Endothelial cell of umbilical vein (primary cell): ENCODE results near the gene KCTD21.

Experiments
- CTCF ChIP-seq, 2 donors: IDR thresholded peaks; 1 replicate in 1 of 2; 2 replicates in 1 of 2; pipeline ENCODE4 v1.5.1; 2011; ENCODE audit warnings: low read length in 2 of 2, mild to moderate bottlenecking in 2 of 2, moderate library complexity in 2 of 2, control low read depth in 1 of 2, inconsistent platforms in 1 of 2, low read depth in 1 of 2; ENCODE audit not compliant: insufficient read depth in 1 of 2; ENCODE audit errors: extremely low read depth in 1 of 2
- POLR2A ChIP-seq: IDR thresholded peaks from 2 replicates; pipeline ENCODE4 v1.6.1; 2012; ENCODE audit warnings: low read depth, mild to moderate bottlenecking, control low read depth, low read length

GRCh38 chr11:78212586-78213371 lies 24.4 kb upstream of the KCTD21 start:
- TF ChIP-seq CTCF (IDR thresholded peaks at IDR 0.05; ENCODE audit: extremely low read depth in 1 of 2, insufficient read depth in 1 of 2, low read depth in 1 of 2, low read length in 2 of 2): no peak
- TF ChIP-seq POLR2A: no peak
